NCI-H1930 (cell line): ENCODE results near the gene COL8A1.

Experiments
- DNase-seq, 2 experiments: peaks; one replicate each; lab custom pipeline; 2025; lab: John Stamatoyannopoulos, UW

Gene COL8A1

GRCh38 chr3:99845999-99846398 is 207.6 kb downstream of the COL8A1 start:
- DNase-seq, result no peak

GRCh38 chr3:99846477-99847160 is 208.2 kb downstream of the COL8A1 start:
- DNase-seq, result no peak

GRCh38 chr3:99848433-99848832 is 210.0 kb downstream of the COL8A1 start:
- no peak for DNase-seq
